ENCODE results near the gene RPLP2. TPM values are rescaled to one million over a fixed set of nuclear protein-coding genes. Genes with fewer than 3 reads are reported as not detected.

Gene RPLP2
- polyA plus RNA-seq, 1 donor (not counting 4 experiments of a cell fraction or from before 2014, with no cell fraction given), result 632 TPM

GRCh38 chr11:826836-827145 lies 17.0 kb downstream of the RPLP2 start:
- Histone ChIP-seq H3K36me3 (ENCODE audit: control insufficient read depth in 2 of 2, extremely low read depth in 1 of 2, insufficient read depth in 2 of 2, low read length in 2 of 2) (peaks cover 0 to 8% of the 10 kb centered on the region in 2 experiments), H3K9ac (ENCODE audit: control insufficient read depth, extremely low read depth, insufficient read depth, low read length) (no peak overlapping the region), H3K9me1 (ENCODE audit: control insufficient read depth, extremely low read depth, insufficient read depth, low read length) (no peaks in the 10 kb centered on the region), H3K4me2 (ENCODE audit: control insufficient read depth, extremely low read depth, insufficient read depth, low read depth, low read length) (peak overlapping the region; percentile 60), H3K27ac (ENCODE audit: control insufficient read depth, insufficient read depth, low read length) (no peak overlapping the region), H3K79me2 (ENCODE audit: control insufficient read depth, insufficient read depth, low read length) (no peaks in the 10 kb centered on the region), H3K27me3 (ENCODE audit: control insufficient read depth, extremely low read depth, insufficient read depth, low read length) (peaks cover 50% of the 10 kb centered on the region), H3K4me3 (ENCODE audit: control insufficient read depth in 2 of 3, extremely low read depth in 1 of 3, insufficient read depth in 2 of 3, low read depth in 1 of 3, low read length in 3 of 3) (peak overlapping the region in 2 of 3 experiments; percentile 29 to 34), H4K20me1 (ENCODE audit: control insufficient read depth, extremely low read depth, insufficient read depth, low read length) (no peaks in the 10 kb centered on the region), H2AFZ (ENCODE audit: control insufficient read depth, low read length) (no peak overlapping the region), H3K9me3 (ENCODE audit: control insufficient read depth, low read depth, low read length) (no peaks in the 10 kb centered on the region), H3K4me1 (ENCODE audit: control insufficient read depth, extremely low read depth, insufficient read depth, low read length) (peaks cover 27% of the 10 kb centered on the region)
- TF ChIP-seq CTCF (optimal IDR thresholded peaks at IDR 0.05 in 1 of 3, IDR thresholded peaks at IDR 0.05 in 1 of 3, conservative IDR thresholded peaks at IDR 0.05 in 1 of 3; ENCODE audit: extremely low read depth in 1 of 3, insufficient read depth in 2 of 3, low read length in 3 of 3) (no peak), EZH2 (IDR thresholded peaks at IDR 0.05; ENCODE audit: low read length) (no peak)
- dilution Hi-C loops (cut with MboI; ENCODE audit: extremely low pct_ligation_motif_present, low sequenced_read_pairs), result no loop called here
- no peak for FAIRE-seq
- DNase-seq (ENCODE audit: low read depth, low spot score), result no peak

- FAIRE-seq (no peak), DNase-seq (ENCODE audit: low read depth, low spot score) (no peak)
- Histone ChIP-seq H4K20me1 (ENCODE audit: control insufficient read depth, extremely low read depth, insufficient read depth, low read length) (no peaks in the 10 kb centered on the region), H3K4me3 (ENCODE audit: control insufficient read depth in 2 of 3, extremely low read depth in 1 of 3, insufficient read depth in 2 of 3, low read depth in 1 of 3, low read length in 3 of 3) (peak overlapping the region in 2 of 3 experiments; percentile 29 to 34), H3K9me3 (ENCODE audit: control insufficient read depth, low read depth, low read length) (no peaks in the 10 kb centered on the region), H3K36me3 (ENCODE audit: control insufficient read depth in 2 of 2, extremely low read depth in 1 of 2, insufficient read depth in 2 of 2, low read length in 2 of 2) (peaks cover 0 to 6% of the 10 kb centered on the region in 2 experiments), H3K4me2 (ENCODE audit: control insufficient read depth, extremely low read depth, insufficient read depth, low read depth, low read length) (peak overlapping the region; percentile 60), H2AFZ (ENCODE audit: control insufficient read depth, low read length) (no peak overlapping the region), H3K9ac (ENCODE audit: control insufficient read depth, extremely low read depth, insufficient read depth, low read length) (no peak overlapping the region), H3K27ac (ENCODE audit: control insufficient read depth, insufficient read depth, low read length) (no peak overlapping the region), H3K4me1 (ENCODE audit: control insufficient read depth, extremely low read depth, insufficient read depth, low read length) (peaks cover 29% of the 10 kb centered on the region), H3K9me1 (ENCODE audit: control insufficient read depth, extremely low read depth, insufficient read depth, low read length) (no peaks in the 10 kb centered on the region), H3K79me2 (ENCODE audit: control insufficient read depth, insufficient read depth, low read length) (no peaks in the 10 kb centered on the region), H3K27me3 (ENCODE audit: control insufficient read depth, extremely low read depth, insufficient read depth, low read length) (peaks cover 50% of the 10 kb centered on the region)
- TF ChIP-seq CTCF (optimal IDR thresholded peaks at IDR 0.05 in 1 of 3, IDR thresholded peaks at IDR 0.05 in 1 of 3, conservative IDR thresholded peaks at IDR 0.05 in 1 of 3; ENCODE audit: extremely low read depth in 1 of 3, insufficient read depth in 2 of 3, low read length in 3 of 3), result no peak
- peak; percentile 23 for TF ChIP-seq EZH2 (IDR thresholded peaks at IDR 0.05; ENCODE audit: low read length)
- dilution Hi-C loops (cut with MboI; ENCODE audit: extremely low pct_ligation_motif_present, low sequenced_read_pairs), result no loop called here
Observed at GRCh38 chr11:827146-827896, 17.6 kb downstream of the RPLP2 start.
